HL-60/S4 treated with retinoic acid at 250 ng/mL for 4 days and 3 days (cell line): ENCODE results near the gene SLC39A1.

Experiments used
- in situ Hi-C: fragments of 300-500 bp; cut with MboI; formaldehyde crosslinking; loops from 2 replicates; pipeline ENCODE4 v1.7.0; 2022; ENCODE audit warnings: low sequenced_read_pairs

The SLC39A1 gene

DNA sequence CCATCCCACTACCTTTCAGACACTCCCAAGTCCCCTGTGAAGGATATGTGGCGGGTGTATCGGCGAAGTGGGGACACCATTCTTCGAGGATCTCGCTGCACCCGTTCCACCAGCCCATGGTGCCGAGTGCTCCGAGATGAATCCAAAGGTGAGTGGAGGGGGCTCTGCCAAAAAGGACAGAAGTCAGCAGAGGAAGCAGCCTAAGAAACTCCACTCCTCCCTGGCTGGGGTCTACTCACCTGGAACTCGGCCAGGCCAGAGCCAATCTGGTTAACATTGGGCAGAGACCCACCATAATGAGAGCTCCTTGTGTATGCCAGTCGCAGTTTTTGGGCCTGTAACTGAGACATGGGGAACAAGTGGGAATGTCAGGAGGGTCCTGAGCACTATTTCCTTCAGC, 8.5 kb downstream of the SLC39A1 start:
- in situ Hi-C loops: no loop called here

DNA sequence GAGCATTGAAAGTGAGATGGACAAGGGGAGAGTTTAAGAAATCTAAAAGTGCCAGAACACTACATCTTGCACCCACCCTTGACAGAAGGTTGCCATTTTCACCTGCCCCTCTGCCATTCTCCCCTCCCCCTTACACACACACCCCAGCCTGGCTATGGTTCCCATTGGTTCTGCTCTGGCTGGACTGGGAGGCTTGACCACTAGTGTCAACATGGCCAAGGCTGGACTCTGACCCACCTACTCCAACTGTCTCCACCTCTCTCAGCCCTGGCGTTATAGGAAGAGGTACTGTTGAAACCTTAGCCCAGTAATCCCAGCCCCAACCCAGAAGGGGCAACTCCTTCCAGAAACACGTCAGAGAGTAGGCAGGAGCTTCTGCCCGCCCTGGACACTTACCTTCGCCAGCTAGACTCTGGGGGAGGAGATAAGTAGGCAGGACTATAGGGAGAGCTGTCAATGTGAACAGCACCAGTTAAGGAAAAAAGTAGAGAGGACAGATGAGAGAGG, 9.4 kb downstream of the SLC39A1 start:
- in situ Hi-C loops: no loop called here

DNA sequence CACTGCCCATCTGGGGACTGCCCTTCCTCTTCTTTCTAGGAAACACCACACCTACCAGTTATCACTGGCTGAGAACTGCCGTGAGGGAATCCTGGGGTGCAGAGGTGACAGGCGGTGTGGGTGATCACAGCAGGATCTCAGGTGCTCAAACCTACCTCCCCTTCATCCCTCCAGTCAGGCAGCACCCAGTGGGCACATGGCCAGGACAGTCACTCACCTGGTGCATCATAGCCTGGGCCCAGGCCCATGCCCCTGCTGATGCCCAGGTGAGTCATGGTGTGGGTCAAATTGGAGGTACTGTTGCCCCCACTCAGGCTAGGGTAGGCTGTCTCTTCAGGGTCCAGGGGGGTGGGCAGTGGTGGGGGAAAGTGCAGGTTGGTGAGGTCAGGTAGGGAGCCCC, 11.5 kb downstream of the SLC39A1 start:
- in situ Hi-C loops: no loop called here

DNA sequence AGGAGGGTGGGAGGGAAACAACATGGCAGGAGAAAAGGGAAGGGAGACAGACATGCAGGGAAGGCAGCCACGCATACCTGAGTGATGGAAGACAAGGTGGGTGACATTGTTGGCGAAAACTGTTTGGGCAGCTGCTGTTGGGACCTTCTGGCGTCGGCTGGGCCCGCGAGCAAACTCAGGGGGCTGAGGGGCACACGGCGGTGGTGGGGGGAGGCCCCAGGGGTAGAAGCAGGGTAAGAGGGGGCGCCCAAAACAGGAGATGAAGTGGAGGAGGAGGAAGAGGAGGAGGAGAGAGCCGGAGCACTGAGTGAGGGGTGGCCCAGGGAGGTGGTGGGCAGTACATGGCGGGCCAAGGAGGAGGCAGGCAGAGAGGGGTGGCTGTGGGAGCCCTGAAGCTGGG, 12.2 kb downstream of the SLC39A1 start:
- in situ Hi-C loops: no loop called here

DNA sequence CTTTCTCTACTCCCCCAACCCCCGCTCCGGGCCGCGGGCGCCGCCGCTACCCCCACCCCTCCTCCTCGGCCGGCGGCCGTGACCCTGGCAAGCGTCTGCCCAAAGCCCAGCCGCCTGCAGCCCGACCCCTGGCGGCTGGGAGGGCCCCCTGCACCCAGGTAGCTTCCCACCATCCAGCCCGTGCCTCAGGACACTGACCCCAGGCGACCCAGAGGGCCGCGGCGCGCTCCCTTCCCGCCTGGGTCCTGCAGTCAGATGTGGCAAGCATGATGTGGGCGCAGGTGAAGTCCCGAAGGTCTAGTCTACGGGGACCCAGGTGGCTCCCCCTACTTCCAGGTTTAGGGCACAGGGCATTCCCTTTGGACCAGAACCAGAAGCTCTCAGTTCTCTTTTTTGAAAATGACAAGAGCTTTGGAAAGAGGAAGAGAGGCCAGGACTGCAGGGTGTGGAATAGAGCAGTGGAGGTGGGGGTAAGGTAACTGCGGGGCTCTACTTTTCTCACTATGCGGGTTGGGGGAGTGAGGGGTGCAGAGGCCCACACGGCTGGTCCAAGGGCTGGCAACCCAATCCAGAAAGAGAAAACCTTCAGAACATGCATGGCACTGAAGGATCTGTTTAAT, 16.6 kb downstream of the SLC39A1 start, which contains the start of gene DENND4B:
Gene DENND4B (minus strand): TSS at position 97 of the 620 bp plus-strand sequence. CDS start 2,344 bp downstream, outside the sequence.
- in situ Hi-C loops: no loop called here

DNA sequence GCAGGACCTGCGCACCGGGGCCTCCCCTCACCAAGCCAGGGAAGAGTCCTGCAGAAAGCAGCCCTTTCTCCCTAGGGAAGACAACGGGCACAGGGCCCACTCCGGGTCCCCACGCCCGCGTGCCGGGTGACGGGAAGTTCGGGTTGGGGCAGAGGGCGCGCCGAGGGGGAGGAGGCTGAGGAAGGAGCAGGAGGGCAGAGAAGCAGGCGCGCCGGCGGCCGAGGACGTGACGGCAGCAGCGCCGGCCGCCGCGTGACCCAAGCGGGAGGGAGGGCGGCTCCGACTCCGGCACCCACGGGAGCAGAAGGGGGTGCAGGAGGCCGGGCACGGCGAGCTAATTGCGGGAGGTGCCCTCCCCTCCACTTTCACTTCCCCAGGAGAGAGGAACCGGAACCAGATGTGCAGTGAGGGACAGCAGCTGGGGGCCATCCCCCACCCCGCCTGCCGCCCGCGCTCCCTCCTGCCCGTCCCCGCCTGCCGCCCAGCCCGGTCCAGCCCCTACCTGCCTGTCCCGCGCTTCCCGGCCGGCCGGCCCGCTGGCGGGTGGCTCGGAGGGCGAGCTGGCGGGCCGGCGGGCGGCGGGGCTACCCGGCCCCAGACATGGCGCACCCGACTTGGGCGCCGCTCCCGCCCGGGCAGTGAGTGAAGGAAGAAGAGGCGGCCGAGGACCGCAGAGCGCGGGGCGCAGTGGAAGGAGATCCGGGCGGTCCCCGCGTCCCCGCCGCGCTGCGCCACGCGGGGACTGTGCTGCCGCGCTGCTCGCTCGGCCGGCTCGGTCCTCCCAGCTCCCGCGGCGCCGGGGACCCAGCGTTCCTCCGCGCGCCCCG, 17.3 kb downstream of the SLC39A1 start:
- in situ Hi-C loops: no loop called here

DNA sequence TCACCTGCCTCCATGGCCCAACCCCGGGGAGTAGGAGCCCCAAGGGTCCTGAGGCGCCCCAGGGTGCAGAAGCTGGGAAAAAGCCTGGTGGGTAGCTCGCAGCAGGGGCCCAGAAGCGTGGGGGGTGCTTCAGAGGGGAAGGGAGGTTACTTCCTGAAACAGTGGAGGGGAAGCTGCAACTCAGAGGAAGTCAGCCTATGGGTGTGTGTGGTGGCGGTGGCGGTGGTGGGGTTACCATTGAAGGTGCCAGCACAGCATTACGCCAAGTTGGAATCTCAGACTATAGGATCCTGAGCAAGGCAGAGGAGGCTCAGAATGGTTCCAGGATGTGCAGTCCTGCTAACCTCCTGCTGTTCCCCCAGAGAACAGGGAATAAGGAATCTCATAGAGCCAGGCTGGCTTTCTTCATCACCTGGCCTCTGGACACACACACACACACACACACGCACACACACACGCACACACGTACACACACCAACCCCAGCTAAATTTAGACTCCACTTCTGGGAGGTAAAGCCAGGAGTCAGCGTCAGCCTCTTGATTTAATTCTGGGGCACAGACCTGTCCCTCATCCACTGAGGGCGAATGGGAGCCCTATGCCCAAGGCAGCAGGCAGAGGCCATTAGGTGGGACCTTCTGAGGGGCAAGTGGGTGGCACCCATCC, 18.1 kb downstream of the SLC39A1 start:
- in situ Hi-C loops: no loop called here

DNA sequence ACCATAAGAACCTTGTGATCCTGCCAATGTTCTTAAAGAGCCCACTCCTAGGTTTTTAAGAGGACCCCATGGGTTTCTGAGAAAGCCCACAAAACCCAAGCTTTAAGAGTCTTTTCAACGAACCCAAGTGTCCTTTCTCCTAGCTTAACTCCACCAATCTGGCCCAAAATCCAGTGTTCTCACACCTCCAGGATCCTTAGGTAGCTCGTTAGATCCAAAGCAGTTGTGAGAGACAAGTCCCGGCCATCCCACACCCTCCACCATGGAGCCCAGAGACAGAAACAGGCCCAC, 18.6 kb downstream of the SLC39A1 start:
- in situ Hi-C loops: no loop called here

DNA sequence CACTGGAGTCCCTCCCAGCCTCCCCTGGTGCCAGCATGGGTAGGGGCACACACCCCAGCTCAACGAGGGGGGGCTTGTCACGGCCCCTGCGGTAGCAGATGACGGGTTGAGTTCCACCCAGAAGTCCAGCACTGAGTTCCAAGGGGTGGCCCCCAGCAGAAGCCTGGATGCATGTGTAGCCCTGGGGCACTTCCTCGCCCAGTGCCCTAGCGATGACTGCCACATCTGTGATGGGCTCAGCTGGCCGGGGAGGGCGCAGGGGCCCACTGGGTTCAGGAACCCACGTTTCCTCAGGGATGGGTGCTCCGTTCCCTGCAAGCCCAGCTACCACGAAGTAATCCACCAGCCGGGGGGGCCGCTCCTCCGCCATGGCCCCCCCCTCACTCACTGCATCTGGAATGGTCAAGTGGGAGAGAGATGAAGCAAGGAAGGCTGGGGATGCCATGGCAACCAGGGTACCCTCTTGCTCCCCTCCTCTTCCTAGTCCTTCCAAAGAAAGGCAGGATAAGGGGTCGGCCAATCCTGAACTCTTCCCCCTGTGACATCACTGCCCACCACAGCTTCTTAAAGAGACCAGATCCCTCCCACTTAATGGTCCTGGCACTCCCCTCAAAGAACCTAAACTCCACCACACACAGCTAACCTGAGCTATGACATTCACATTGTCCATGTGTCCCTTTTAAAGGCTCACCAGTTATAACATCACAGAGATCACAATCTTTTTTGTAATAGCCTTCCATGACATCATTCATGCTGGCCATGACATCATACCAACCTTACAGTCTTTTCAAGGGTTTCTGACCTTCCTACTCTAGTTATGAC, 19.1 kb downstream of the SLC39A1 start:
- in situ Hi-C loops: no loop called here

DNA sequence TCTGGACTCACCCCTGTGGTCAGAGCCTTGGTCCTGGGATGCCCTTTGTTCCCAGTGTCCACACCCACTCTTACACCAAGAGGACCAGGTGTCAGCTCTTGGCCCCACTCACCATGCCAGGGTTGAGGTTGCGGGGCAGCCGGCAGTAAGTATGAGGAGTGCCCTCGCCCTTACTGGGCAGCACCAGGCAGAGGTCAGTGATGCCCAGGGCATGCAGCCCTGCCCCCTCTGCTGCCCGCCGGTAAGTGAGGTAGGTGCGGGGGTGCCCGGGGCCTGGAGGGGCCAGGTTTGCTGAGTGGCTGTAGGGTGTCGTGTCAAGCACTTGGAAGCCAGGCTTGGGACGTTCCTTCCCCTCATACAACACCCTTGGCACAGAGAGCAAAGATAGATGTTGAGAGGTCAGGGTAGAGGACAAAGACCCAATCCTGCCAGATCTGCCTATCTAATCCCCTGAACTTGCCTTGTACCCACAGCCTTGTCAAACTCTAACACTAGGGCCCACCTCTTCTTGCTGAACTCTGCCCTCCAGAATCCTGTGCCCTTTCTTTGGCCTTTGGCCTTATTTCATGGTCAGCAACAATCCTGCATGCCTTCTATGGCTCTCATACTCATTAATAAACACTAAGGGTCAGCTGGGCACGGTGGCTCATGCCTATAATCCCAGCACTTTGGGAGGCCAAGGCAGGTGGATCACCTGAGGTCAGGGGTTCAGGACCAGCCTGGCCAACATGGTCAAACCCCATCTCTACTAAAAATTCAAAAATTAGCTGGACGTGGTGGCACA, 20.4 kb downstream of the SLC39A1 start:
- in situ Hi-C loops: no loop called here

DNA sequence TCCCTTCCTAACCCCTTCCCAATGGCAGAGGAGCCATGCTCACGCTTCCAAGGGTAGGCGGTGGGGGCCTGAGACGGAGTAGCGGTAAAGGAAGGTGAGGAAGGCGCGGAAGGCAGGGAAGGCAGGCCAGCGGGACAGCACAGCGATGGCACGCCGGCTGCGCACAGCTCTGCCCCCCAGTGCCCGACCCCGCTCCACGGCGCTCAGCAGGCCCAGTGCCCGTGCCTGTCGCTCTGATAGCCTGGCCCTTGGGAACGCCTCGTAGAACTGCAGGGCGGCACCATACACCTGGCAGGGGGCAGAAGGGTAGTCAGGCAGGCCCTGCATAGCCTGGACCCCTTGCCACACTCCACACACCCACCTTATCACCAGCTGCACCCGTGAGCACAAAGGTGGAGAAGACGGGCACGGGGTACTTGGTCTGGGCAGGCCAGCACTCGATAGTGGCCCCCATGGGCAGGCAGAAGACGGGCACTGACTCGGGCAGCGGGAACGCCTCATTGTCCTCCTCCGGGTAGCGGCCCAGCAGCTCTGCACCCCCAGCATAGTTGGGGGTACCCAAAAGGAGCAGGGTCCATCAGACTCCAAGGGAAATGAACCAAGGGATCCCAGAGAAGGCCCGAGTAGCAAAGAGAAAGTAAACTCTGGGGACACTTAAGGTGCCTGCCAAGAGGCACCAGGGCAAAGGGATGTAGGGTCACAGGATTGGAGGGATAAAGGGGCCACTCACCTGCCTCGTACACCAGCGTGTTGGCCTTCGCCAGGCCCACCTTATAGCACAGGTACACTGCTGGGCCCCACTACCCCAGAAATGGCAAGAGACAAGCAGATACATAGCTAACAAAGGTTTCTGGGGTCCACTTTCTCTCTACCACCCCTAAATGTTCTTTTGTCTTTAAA, 21.3 kb downstream of the SLC39A1 start:
- in situ Hi-C loops: no loop called here

DNA sequence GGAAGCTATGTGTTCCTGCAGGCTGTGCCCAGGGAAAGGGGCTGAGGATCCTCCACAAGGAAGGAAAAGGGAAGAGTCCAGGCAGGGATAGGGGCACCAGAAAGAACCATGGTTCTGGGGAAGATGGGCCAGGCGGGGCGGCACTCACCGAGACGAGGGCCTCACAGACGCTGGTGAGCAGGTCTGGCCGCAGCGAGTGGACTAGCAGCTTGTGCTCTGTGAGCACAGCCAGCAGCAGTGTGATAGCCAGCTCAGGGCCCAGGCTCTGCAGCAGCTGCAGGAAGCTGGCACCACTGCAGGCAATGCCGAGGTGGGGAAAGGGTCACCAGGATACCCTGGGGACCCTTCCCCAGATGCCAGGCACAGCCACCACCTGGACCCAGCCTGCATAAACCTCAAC, 22.6 kb downstream of the SLC39A1 start:
- in situ Hi-C loops: no loop called here

DNA sequence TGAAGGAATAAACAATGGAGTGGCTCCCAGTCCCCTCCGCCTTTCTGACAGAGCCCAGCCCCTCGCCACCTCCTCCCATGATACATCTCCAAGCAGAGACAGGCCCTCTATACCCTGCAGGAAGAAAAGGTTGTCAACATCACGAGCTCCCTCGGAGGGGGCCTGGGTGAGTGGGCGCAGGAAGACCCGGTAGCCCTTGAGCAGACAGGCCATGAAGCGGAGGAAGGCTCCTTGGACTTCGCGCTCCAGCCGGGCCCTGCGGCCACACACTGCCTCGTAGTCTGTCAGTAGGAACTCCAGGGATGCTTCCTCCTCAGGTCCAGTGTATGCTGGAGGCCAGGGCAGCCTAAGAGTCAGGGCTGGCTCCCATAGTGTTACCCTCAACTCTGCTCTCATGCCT, 23.9 kb downstream of the SLC39A1 start:
- in situ Hi-C loops: loop anchor here (10.0 kb wide), 1 partner anchor 65 kb away; no protein-coding TSS in a partner anchor

DNA sequence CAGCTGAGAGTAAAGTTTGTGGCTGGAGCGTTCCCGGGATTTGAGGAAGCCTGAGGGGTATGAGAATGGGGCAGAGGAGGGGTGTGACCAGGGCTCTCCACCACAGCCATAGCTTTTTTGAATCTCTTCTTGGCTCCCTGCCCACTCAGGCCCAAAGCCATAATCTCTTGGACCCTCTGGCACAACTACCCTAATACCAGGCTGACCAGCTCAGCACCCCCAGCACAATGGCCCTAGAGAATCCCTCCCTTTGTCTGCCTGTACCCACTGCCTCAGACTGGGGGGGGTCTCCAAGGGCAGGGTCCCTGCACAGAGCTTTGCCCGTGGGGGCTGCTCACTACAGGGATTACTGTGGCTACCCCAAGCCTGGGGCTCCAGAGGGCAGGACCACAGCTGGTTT, 24.3 kb downstream of the SLC39A1 start:
- in situ Hi-C loops: loop anchor here (10.0 kb wide), 1 partner anchor 64 kb away; no protein-coding TSS in a partner anchor

DNA sequence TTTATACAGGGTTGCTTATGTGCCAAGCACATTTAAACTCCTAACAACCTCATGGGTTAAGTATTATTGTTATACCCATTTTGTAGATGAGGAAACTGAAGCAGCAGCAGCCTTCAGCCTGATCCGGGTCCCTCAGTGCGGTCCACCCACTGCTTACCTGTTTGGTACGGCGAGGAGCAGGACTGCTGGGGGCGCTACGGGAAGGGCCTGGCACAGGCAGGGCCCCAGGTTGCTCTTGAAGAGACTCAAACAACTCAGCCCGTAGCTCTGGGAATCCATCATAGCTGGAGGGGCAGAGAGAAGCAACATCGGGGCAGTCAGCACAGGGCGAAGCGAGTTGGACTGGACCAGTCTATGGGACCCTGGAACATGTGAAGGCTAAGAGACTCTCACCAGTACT, 26.0 kb downstream of the SLC39A1 start:
- in situ Hi-C loops: loop anchor here (10.0 kb wide), 1 partner anchor 63 kb away; no protein-coding TSS in a partner anchor

DNA sequence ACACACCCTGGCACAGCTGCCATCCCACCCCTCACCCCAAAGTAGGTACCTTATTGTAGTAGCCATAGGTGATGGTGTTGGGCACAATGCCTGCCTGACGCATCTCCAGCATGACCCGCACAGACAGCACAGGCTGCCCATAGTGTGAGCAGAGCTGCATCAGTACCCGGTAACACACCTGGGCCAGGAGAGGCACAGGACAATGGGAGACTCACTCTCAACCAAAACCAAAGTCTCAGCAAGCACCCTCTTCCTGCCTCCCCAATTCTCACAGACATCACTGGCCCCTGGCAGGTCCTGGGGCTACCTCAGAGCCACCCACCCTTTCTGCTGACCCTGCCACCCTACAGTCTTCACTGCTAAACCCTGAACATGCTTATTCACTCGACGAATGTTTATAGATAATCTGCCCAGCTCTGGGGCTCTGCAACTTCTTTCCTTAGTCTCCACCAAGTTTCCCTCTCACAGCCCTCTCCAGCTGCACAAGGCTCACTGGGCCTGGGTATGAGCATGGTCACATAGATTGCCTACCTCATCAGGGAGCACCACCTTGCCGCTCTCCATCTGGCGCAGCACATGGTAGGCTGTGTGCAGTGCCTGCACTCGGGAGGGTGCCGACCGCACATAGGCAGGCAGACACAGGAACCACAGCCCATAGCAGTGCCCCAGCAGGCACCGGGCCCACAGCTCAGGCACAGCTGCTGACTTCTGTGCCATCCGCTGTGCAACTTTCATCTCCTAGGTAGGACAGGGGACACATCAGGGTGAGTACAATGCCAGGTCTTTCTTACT, 27.1 kb downstream of the SLC39A1 start:
- in situ Hi-C loops: loop anchor here (10.0 kb wide), 1 partner anchor 61 kb away; no protein-coding TSS in a partner anchor

DNA sequence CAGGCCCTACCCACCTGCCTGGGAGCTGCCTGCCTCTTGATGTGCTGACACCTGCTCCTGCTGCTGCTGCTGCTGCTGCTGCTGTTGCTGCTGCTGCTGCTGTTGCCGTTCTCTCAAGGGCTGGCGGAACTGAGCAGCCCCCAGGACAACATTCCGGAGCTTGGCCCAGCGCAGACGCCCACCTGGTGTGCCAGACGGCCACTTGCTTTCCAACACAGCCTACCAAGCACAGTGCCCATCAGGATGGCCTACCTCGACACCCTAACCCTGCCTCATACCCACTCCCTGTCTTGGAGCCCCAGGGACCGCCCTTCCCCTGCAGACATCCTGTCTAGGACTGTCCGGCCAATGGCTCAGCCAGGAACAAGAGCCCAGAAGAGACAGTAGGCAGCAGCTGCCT, 28.6 kb downstream of the SLC39A1 start:
- in situ Hi-C loops: loop anchor here (10.0 kb wide), 1 partner anchor 60 kb away; no protein-coding TSS in a partner anchor

DNA sequence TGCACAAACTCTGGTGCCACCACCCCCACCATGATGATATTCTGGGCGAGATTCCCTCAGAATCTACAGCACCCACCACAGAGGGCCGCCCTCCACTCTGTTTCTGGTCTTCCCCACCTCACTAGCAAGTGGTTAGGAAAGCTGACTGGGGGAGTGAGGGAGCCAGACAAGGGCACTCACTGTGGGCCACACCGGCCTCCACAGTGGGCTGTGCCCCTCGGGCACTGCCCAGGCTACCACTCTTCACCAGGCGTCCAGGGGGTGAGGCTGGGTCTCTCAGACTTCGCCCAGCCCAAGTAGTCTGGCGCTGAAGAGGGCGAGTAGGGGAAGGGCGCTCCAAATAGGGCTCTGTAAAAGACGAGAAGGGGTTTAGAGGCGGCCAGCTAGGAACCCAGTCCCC, 29.4 kb downstream of the SLC39A1 start:
- in situ Hi-C loops: loop anchor here (10.0 kb wide), 1 partner anchor 59 kb away; no protein-coding TSS in a partner anchor
